HG03571 (cell line): ENCODE data around the gene CA5A.
"Not testable (repeated sequence)": the region's sequence is repeated elsewhere in the genome, so short reads cannot be mapped to it uniquely, and the experiment has no call there.

Experiments
- ATAC-seq: cut with Tn5 transposase; IDR thresholded peaks from one replicate; pipeline ENCODE4 v1.9.1; 2021; ENCODE audit not compliant: unreplicated experiment

Gene CA5A

GRCh38 chr16:87936375-87937230 lies at the start of gene CA5A:
CA5A (minus strand) TSS chr16:87936529; CDS start chr16:87936450, 79 bp downstream.
- ATAC-seq, result no peak

DNA sequence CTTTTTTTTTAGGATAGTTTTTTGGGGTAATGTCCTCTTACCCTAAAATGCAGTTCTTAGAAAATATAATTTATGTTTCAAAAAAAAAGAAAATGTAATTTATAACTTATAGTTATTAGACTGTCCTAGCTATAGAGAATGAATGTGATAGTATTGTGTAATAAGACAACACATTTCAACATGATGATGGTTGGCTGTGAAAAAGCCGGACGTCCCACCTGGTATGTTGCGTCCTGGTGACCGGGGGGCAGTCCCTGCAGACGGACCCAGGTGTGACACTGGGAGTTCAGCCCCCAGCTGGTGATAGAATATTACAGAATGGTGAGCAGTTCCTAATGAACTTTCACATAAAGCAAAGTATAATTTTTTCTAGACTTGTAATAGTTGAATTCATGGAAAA lies 49.2 kb upstream of the CA5A start:
- not testable (repeated sequence) for ATAC-seq

GRCh38 chr16:87984632-87985267 lies 48.4 kb upstream of the CA5A start:
- no peak for ATAC-seq

GRCh38 chr16:87984180-87984579 lies 47.9 kb upstream of the CA5A start:
- not testable (repeated sequence) for ATAC-seq

DNA sequence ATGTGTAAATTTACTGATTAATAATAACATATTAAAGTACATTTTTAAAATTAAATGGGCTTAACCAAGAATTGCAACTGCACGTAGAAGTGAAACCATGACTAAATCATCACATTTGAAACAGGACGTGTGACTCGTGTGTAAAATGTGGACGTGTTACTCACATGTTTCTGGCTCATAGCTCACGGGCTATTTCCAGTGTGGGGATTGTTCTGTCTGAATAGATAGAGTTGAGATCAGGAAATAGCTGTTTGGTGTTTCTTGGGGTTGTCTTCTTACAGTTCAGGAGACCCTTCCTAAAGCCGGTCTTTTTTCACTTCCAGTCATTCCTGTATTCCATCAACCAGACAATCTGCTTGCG lies 47.4 kb upstream of the CA5A start:
- not testable (repeated sequence) for ATAC-seq

DNA sequence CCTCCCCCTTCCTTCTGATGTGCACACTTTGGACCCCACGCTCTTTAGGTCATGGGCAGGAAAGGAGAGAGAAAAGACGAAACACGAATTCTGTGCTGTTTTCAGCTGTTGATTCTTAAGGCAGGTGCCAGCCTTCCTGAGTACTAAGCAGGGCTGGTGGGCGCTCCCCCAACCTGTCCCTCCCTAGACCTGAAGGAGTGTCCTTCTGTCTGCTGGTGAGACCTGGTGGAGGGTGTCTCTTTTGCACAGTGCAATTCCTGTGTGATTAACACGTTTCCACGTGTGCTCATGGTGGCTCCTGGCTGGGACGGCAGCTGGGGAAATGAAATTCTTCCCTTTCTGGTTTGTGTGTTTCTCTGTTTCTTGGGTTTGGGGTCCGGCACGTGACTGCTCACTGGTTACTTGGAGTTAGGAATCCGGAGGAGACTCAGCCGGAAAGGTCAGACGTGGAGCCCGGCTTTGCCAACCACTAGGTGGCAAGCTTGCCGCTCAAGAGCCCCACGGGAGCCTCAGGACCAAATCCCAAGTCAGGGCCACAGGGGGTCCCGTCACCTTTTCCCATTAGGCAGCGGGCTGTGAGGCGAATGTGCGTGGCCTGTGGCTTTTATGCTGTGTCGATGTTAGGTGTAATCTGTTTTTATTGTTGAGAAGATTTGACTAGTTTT lies 46.9 kb upstream of the CA5A start:
- ATAC-seq, result not testable (repeated sequence)

DNA sequence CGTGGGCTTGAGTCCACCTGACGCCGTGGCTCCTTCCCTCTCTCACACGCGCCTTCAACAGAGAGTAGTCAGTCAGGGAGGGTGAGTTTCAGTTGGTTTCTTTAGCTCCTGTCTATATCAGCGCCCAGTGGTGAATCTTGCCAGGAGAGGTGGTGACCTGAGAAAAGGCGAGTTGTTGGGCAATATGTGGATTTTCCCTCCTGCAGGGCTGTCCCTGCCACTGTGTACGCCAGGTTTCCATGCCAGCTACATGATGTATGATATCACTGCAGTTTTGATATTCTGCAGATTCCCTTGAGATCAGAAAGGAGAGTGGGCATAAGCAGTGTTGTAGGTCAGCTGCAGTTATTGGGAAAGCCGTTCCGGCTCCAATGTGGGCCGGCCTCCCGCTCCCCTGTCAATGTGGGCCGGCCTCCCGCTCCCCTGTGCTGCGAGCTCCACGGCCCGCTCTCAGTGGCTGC lies 46.3 kb upstream of the CA5A start:
- ATAC-seq, result no peak

DNA sequence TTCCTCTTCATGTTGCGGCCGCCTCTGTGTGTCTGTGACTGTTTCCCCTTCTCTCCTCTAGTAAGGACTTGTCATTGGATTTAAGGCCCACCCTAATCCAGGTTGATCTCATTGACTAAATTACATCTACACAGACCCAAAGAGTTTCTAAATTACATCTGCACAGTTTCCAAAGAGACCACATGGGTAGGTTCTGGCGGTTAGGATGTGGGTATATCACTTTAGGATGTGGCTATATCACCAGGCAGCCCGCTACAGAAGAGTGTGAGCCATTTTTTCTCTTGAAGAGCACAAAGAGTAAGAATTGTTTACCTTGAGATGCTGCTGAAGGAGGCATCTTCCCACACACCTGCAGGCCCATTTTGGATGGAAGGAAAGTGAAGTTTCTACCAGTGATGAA lies 45.0 kb upstream of the CA5A start:
- ATAC-seq, result not testable (repeated sequence)

DNA sequence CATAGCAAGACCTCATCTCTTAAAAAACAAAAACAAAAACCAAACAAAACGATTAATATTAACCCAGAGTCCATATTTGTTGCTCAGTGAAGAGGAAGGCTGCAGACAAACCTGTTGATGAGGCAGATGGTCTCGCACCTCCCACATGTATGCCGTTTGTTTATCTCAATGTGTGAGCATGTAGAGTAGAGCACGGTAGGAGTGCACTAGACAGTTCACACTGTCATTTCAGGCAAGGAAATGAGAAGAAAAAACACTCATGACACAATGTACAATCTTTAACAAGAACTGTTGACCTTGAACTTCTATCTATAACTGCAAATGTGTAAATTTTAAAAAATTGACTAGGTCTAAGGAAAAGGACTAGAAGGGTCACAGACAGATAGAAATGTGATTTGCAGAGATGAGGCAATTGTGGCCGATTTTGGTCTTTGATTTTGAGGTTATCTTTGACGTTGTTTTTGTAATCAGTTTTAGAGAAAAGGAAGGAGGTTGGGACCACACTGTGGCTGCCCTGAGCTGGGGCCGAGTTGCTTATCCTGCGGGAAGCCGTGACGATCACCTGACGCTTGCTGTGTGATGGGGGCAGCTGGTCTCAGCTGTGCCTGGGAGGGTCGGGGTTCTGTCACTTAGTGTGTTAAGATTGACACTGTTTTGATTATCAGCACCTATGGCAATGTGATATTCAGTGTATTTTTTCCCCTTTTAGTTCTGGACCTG lies 43.7 kb upstream of the CA5A start:
- not testable (repeated sequence) for ATAC-seq

DNA sequence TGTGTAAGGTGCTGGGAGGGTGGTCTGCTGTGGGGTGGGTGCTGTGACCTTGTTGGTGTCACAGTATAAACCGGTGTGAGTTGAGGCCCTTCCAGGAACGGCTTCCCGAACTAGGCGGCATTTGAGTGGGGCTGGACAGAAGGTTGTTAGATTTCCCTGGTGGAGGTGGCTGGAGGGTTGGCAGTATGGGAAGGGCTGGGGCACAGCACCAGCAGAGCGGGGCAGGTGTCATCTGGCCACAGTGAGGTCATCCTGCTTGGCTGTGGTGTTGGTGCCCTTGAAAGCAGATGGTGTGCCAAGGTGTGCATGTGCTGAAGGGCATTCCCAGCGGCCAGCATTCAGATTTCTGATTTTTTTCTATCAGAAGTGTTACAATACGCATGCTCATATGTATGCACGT lies 43.0 kb upstream of the CA5A start:
- ATAC-seq, result no peak

- ATAC-seq, result no peak
These were observed 41.8 kb upstream of the CA5A start for GRCh38 chr16:87978127-87978526.

DNA sequence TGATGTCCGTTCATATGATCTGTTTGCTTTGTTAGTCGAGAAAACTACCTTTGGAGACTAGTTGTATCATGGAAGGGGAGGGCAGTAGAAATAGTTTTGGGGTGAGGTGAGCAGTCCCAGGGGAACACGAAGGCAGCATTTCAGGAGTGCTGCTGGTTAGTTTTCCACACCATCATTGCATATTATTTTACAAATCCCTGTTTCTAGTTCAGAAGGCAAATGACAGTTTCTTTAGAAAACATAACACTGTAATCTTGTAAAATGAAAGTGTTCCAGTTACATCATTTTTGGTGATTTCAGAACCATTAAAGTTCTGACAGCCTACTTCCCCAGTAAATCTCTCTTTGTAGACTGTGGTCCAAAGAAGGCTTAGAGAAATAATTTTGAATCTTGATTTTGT lies 40.3 kb upstream of the CA5A start:
- ATAC-seq, result no peak

DNA sequence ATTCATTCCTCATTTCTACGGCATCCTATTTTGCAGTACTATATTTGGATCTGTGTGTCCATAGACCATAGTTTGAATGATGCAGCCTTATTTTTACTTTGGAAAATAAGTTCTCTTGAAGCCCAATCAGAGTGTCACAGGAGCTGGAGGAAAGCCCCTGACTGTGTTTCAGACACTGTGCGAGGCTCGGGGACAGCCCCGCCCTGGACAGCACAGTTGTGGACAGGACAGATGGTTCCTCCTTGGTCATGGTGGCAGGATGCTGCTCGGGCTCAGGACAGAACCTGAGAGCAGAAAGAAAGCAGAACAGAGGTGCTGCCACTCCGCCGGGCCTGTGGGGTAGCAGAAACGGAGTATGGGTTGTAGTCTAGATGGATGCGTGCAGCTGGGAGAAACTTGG lies 37.8 kb upstream of the CA5A start:
- no peak for ATAC-seq

GRCh38 chr16:87973717-87974116 lies 37.4 kb upstream of the CA5A start:
- ATAC-seq, result no peak

GRCh38 chr16:87971933-87972332 lies 35.6 kb upstream of the CA5A start:
- no peak for ATAC-seq

DNA sequence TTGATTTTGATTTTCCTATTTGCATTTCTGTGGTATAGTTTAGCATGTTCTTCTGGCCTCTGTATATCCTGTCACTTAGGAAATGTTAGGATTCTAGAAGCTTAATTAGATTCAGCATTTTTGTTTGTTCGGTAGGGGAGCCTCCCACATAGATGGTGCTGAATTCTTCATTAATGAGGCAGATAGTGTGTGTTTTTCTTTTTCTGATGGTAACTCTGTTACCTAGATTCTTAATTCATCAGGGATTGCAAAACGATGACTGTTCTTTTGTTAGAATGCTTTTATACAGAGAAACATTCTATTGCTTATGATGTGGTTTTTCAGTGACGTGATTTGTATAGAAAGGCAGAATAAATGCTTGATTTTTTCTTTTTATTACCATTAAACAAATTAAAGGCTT lies 33.9 kb upstream of the CA5A start:
- no peak for ATAC-seq

GRCh38 chr16:87968541-87968940 lies 32.2 kb upstream of the CA5A start:
- ATAC-seq, result no peak

DNA sequence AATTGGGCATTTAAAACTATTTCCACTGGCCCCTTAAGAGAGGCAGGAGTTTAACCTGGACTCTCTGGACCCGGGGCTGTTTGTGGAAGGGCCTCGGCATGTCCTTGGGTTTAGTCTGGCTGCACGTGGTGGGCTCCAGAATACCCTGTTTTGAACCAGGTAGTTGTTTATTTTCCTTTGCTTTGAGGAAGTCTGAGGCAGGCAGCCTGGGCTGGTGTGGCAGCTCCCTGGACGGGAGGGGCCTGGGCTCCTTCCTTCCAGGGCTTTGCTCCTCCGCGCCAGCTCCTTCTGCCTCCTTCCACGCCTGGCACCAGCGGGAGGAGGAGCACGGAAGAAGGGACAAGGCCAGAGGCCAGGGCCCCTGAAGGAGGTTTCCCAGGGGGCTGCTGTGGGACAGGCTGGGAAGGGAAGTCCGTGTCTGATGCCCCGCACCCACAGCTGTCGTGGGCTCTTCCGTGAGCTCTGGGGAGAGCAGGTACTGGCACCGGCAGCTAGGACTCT lies 30.4 kb upstream of the CA5A start:
- no peak for ATAC-seq

DNA sequence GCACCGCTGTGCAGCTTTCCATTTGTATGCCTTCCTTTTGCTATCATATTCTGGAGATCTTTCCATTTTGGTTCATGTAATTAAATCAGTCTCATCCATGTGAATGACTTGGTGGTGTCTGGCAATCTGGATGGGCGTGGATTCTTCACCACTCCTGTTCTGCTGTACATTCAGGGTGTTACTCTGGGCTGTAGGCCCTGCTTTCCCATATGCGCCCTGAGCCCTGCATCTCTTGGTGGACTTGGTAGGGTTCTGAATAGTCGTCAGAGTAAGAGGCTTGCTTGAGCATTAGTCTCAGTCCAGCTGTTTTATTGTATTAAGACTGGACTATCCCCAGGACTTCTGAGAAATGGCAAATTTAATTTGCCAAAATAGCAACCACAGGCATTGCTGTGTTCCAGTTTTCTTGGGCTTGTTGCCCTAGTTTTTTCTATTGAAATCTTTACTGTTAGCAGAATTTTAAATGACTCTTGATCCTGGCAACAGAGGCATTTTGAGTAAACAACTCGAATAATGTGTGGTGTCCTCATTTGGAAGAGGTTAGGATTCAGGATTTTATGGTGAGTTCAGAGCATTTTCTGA lies 29.8 kb upstream of the CA5A start:
- no peak for ATAC-seq

DNA sequence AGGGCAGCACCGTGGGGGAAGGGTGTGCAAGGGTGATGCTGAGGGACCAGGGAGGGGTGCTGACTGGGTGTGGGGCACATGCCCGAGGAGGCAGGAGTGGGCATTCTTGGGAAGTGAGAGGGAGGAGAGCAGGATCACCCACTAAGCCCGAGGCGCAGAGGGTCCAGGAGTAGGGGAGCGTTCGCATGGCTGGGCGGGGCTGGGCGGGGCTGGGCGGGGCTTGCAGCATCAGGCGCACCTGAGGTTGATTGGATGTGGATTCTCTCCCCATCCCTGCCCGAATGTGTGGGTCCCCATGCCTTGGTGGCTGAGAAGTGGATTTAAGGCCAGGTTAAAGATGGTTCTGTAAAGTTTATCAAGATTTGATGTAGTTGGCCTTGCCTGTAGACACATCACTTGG lies 29.1 kb upstream of the CA5A start:
- no peak for ATAC-seq
